HEK293 (cell line): ENCODE data around the gene UBAP2.

Experiments
- CTCF ChIA-PET: fragments of 350-600 bp; formaldehyde crosslinking; extraction: SDS; loops from one replicate; lab custom pipeline; 2021; ENCODE audit warnings: antibody characterized with exemption; lab: Yijun Ruan, JAX
- POLR2A ChIA-PET: fragments of 300-600 bp; formaldehyde crosslinking; extraction: SDS; loops from one replicate; lab custom pipeline; 2020; ENCODE audit warnings: antibody characterized with exemption, inconsistent platforms; lab: Yijun Ruan, JAX
- H3K27ac ChIP-seq: fragments of 200-500 bp; sonication (Bioruptor generic); 2 replicates; pipeline ENCODE4 v1.5.1; 2014; ENCODE audit warnings: low read depth, low read length, control low read depth, inconsistent platforms; ENCODE audit errors: extremely low read depth
- H3K36me3 ChIP-seq, 2 experiments: fragments of 200-500 bp in 1 of 2; sonication (Bioruptor generic) in 1 of 2; 1 replicate in 1 of 2; 2 replicates in 1 of 2; pipeline ENCODE4 v1.5.1; 2014 to 2017; ENCODE audit warnings: inconsistent platforms in 2 of 2, low read length in 2 of 2; ENCODE audit not compliant: control insufficient read depth in 2 of 2, insufficient read depth in 1 of 2
- H3K4me1 ChIP-seq: fragments of 200-500 bp; sonication (Bioruptor generic); 2 replicates; pipeline ENCODE4 v1.5.1; 2014; ENCODE audit warnings: mild to moderate bottlenecking, low read length, inconsistent platforms; ENCODE audit not compliant: control insufficient read depth, insufficient read depth
- H3K4me3 ChIP-seq: 2 replicates; pipeline ENCODE4 v1.5.1; 2011; ENCODE audit warnings: low read depth, mild to moderate bottlenecking, control low read depth, low read length, moderate library complexity
- H3K9me3 ChIP-seq: fragments of 200-500 bp; sonication (Bioruptor generic); 2 replicates; pipeline ENCODE4 v1.5.1; 2014; ENCODE audit warnings: low read depth, low read length, inconsistent platforms; ENCODE audit not compliant: control insufficient read depth, insufficient read depth
- FEZF1 ChIP-seq: fragments of 450-650 bp; formaldehyde crosslinking; IDR thresholded peaks from 2 replicates; pipeline ENCODE4 v1.5.1; 2016; ENCODE audit warnings: missing biosample characterization, missing genetic modification characterization
- HOXD13 ChIP-seq: sonication (generic); formaldehyde crosslinking; IDR thresholded peaks from 2 replicates; pipeline ENCODE4 v1.8.0; 2022; ENCODE audit warnings: missing genetic modification reagents, borderline replicate concordance
- IKZF3 ChIP-seq: fragments of 450-650 bp; IDR thresholded peaks from 2 replicates; pipeline ENCODE4 v1.5.0; 2018; ENCODE audit warnings: missing biosample characterization, mild to moderate bottlenecking, missing genetic modification characterization, moderate library complexity
- OSR2 ChIP-seq: fragments of 450-650 bp; formaldehyde crosslinking; IDR thresholded peaks from 2 replicates; pipeline ENCODE4 v1.5.1; 2016; ENCODE audit warnings: missing biosample characterization, missing genetic modification characterization
- SCRT2 ChIP-seq: fragments of 450-650 bp; formaldehyde crosslinking; IDR thresholded peaks from 2 replicates; pipeline ENCODE4 v1.5.1; 2016; ENCODE audit warnings: missing biosample characterization, missing genetic modification characterization
- ZBTB21 ChIP-seq: fragments of 450-650 bp; formaldehyde crosslinking; IDR thresholded peaks from 2 replicates; pipeline ENCODE4 v1.5.1; 2017; ENCODE audit warnings: missing biosample characterization, missing genetic modification characterization
- ZFP3 ChIP-seq: fragments of 450-650 bp; formaldehyde crosslinking; IDR thresholded peaks from 2 replicates; pipeline ENCODE4 v1.5.1; 2016; ENCODE audit warnings: low read depth, missing biosample characterization, missing genetic modification characterization
- ZNF10 ChIP-seq: fragments of 450-650 bp; formaldehyde crosslinking; IDR thresholded peaks from 2 replicates; pipeline ENCODE4 v1.5.1; 2017; ENCODE audit warnings: missing biosample characterization, missing genetic modification characterization
- ZNF175 ChIP-seq: fragments of 450-650 bp; formaldehyde crosslinking; IDR thresholded peaks from 2 replicates; pipeline ENCODE4 v1.5.1; 2016; ENCODE audit warnings: missing biosample characterization, missing genetic modification characterization
- ZNF223 ChIP-seq: fragments of 450-650 bp; formaldehyde crosslinking; IDR thresholded peaks from 2 replicates; pipeline ENCODE4 v1.5.1; 2016; ENCODE audit warnings: missing biosample characterization, missing genetic modification characterization
- ZNF501 ChIP-seq: fragments of 450-650 bp; formaldehyde crosslinking; IDR thresholded peaks from 2 replicates; pipeline ENCODE4 v1.5.1; 2016; ENCODE audit warnings: missing biosample characterization, missing genetic modification characterization
- ZNF624 ChIP-seq: fragments of 450-650 bp; formaldehyde crosslinking; IDR thresholded peaks from 2 replicates; pipeline ENCODE4 v1.5.1; 2017; ENCODE audit warnings: missing biosample characterization, missing genetic modification characterization
- ZNF701 ChIP-seq: fragments of 450-650 bp; formaldehyde crosslinking; IDR thresholded peaks from 2 replicates; pipeline ENCODE4 v1.5.1; 2016; ENCODE audit warnings: missing biosample characterization, missing genetic modification characterization
- ZNF791 ChIP-seq: fragments of 450-650 bp; formaldehyde crosslinking; IDR thresholded peaks from 2 replicates; pipeline ENCODE4 v1.5.1; 2016; ENCODE audit warnings: missing biosample characterization, missing genetic modification characterization
- TF ChIP-seq, protein P1 (sequence below): sonication (generic); formaldehyde crosslinking; IDR thresholded peaks from 2 replicates; pipeline ENCODE4 v1.8.1; 2022; ENCODE audit warnings: mild to moderate bottlenecking, moderate library complexity, missing genetic modification reagents
- TF ChIP-seq, protein P2 (sequence below): fragments of 450-650 bp; formaldehyde crosslinking; IDR thresholded peaks from 2 replicates; pipeline ENCODE4 v1.5.1; 2016; ENCODE audit warnings: missing biosample characterization, missing genetic modification characterization
- TF ChIP-seq, protein P3 (sequence below): fragments of 450-650 bp; formaldehyde crosslinking; IDR thresholded peaks from 2 replicates; pipeline ENCODE4 v1.5.1; 2016; ENCODE audit warnings: missing biosample characterization, missing genetic modification characterization

The UBAP2 gene

DNA sequence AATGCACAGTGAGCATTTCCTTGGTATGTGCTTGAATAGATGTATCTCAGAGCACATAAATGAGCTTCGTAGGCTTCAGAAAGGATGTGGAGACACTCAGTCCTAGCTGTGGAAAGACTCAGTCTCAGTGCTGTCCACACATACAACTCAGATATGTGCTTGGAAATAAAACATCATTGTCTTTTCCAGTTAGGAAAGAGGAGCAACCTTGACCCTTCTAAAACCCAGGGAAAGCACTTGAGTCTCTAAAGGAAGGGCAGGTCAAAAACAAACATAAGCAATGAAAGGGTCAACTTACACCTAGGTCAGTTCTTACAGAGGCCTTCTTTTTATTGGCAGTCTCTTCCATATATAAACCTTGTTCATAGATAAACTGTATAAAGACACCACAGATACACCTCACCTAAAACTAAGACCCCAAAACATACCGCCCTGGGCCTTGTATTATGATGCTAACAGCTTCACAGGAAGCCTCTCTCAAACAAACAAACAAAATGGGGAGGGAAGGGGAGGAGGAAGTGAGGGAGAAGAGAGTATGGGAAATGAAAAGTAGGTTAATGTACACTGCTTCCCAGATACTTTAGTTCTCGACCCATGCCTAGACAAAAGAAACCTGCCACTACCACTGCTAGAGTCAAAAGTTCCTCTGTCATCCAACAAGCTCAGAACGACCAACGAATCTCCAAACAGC is 114.4 kb downstream of the UBAP2 start:
- H3K36me3 ChIP-seq: peaks cover 12 to 82% of the 10 kb centered on the region in 2 experiments; a peak in 2 of 3 replicates
- POLR2A ChIA-PET: no interaction called here

DNA sequence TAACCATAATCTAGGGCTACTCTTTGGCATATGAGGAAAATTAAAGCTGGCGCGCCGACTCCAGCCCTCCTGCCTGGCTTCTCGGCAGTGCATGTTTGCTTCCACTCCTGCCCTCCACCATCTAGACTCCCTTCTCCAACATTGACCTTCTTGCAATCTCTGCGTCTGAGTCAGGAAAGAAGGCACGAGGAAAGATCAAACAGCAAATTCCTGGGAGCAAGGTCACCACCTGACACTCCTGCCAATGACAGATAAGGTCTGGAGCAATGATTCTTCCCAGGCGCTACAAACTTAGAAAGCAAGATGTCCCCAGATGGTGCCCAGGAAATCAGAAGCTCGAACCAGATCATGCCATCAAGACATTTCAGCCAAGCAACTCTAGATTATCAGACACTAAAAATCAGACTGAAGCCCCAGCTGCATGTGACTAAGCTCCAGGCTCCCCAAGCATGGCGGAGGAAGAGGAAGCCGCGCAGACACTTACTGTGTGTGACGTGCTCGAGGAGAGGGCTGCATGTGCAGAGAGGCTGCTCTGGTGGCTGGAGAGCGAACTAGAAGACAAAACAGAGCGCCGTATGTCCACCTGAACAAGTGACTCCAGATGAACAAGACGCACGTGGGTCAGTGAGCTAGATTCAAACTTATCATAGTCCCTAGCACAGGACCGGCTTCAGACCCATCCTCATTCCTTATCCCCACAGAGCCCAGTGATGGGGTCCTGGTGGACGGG is 116.4 kb downstream of the UBAP2 start:
- POLR2A ChIA-PET: no interaction called here

More for the DNA sequence above, 114.4 kb downstream of the UBAP2 start:
- Histone ChIP-seq H3K4me1 (no peaks in the 10 kb centered on the region), H3K27ac (no peak overlapping the region), H3K9me3 (no peaks in the 10 kb centered on the region), H3K4me3 (no peak overlapping the region)
- no peak for TF ChIP-seq ZNF223 (tag by site-specific recombination)
- no peak for TF ChIP-seq SCRT2 (tag by site-specific recombination)
- no peak for TF ChIP-seq ZNF791 (tag by site-specific recombination)
- TF ChIP-seq ZNF501 (tag by site-specific recombination): no peak
- no peak for TF ChIP-seq ZBTB21 (tag by site-specific recombination)
- TF ChIP-seq ZNF175 (tag by site-specific recombination): no peak
- CTCF ChIA-PET: interaction anchor here (0.6 to 2.1 kb wide), 4 partner anchors 10 to 183 kb away, joined by 3 to 11 read pairs (median 4); no protein-coding TSS in a partner anchor

DNA sequence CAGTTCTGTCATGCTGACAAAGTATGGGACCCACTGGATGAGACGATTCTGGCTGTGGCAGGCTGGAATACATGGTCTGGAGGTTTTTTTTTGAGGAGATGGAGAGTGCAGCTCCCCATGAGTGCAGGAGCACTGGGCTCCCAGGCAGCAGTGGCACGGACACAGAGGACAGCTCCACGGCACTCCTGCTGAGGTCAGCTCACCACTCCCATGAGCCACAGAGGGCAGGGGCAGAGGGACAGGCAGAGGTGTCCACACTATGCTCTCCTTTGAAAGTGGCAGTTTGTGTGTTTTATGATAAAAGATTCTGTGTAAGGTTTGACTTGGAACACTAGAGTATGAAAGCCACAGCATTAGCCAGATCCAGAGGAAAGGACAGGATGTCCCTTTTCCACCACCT is 117.4 kb downstream of the UBAP2 start:
- CTCF ChIA-PET: interaction anchor here (0.6 kb wide), 1 partner anchor 10 kb away, joined by 3 read pairs; no protein-coding TSS in a partner anchor
- H3K4me1 ChIP-seq: no peaks in the 10 kb centered on the region
- POLR2A ChIA-PET: no interaction called here
- H3K4me3 ChIP-seq: no peak overlapping the region
- TF ChIP-seq ZNF10: no peak
- no peak for TF ChIP-seq ZNF701 (tag by site-specific recombination)
- TF ChIP-seq HOXD13 (CRISPR knock-in tag): no peak
- no peaks in the 10 kb centered on the region for H3K9me3 ChIP-seq
- H3K27ac ChIP-seq: no peak overlapping the region
- peaks cover 3 to 91% of the 10 kb centered on the region in 2 experiments; a peak in 2 of 3 replicates for H3K36me3 ChIP-seq

More for the DNA sequence above, 116.4 kb downstream of the UBAP2 start:
- Histone ChIP-seq H3K9me3 (no peaks in the 10 kb centered on the region), H3K36me3 (peaks cover 4 to 90% of the 10 kb centered on the region in 2 experiments; a peak in 2 of 3 replicates), H3K4me1 (no peaks in the 10 kb centered on the region)
- TF ChIP-seq, protein P1, sequence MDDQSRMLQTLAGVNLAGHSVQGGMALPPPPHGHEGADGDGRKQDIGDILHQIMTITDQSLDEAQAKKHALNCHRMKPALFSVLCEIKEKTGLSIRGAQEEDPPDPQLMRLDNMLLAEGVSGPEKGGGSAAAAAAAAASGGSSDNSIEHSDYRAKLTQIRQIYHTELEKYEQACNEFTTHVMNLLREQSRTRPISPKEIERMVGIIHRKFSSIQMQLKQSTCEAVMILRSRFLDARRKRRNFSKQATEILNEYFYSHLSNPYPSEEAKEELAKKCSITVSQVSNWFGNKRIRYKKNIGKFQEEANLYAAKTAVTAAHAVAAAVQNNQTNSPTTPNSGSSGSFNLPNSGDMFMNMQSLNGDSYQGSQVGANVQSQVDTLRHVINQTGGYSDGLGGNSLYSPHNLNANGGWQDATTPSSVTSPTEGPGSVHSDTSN: no peak
- TF ChIP-seq OSR2: no peak
- TF ChIP-seq ZNF624 (tag by site-specific recombination): no peak
- TF ChIP-seq, protein P2, sequence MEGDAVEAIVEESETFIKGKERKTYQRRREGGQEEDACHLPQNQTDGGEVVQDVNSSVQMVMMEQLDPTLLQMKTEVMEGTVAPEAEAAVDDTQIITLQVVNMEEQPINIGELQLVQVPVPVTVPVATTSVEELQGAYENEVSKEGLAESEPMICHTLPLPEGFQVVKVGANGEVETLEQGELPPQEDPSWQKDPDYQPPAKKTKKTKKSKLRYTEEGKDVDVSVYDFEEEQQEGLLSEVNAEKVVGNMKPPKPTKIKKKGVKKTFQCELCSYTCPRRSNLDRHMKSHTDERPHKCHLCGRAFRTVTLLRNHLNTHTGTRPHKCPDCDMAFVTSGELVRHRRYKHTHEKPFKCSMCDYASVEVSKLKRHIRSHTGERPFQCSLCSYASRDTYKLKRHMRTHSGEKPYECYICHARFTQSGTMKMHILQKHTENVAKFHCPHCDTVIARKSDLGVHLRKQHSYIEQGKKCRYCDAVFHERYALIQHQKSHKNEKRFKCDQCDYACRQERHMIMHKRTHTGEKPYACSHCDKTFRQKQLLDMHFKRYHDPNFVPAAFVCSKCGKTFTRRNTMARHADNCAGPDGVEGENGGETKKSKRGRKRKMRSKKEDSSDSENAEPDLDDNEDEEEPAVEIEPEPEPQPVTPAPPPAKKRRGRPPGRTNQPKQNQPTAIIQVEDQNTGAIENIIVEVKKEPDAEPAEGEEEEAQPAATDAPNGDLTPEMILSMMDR (tag by site-specific recombination): no peak
- TF ChIP-seq FEZF1 (tag by site-specific recombination): no peak
- TF ChIP-seq, protein P3, sequence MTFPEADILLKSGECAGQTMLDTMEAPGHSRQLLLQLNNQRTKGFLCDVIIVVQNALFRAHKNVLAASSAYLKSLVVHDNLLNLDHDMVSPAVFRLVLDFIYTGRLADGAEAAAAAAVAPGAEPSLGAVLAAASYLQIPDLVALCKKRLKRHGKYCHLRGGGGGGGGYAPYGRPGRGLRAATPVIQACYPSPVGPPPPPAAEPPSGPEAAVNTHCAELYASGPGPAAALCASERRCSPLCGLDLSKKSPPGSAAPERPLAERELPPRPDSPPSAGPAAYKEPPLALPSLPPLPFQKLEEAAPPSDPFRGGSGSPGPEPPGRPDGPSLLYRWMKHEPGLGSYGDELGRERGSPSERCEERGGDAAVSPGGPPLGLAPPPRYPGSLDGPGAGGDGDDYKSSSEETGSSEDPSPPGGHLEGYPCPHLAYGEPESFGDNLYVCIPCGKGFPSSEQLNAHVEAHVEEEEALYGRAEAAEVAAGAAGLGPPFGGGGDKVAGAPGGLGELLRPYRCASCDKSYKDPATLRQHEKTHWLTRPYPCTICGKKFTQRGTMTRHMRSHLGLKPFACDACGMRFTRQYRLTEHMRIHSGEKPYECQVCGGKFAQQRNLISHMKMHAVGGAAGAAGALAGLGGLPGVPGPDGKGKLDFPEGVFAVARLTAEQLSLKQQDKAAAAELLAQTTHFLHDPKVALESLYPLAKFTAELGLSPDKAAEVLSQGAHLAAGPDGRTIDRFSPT (tag by site-specific recombination): no peak
- TF ChIP-seq ZBTB21 (tag by site-specific recombination): no peak
- no peak for TF ChIP-seq ZFP3 (tag by site-specific recombination)
- TF ChIP-seq IKZF3 (tag by site-specific recombination): no peak
- TF ChIP-seq, all 188 proteins: peak for 0
- CTCF ChIA-PET: interaction anchor here (0.6 to 2.1 kb wide), 5 partner anchors 7 to 1406 kb away, joined by 3 to 11 read pairs (median 3); no protein-coding TSS in a partner anchor
- Histone ChIP-seq H3K27ac (no peak overlapping the region), H3K4me3 (no peak overlapping the region)
